Measurements from ENCODE around the gene BCAS3. TPM values are rescaled to one million over a fixed set of nuclear protein-coding genes. Genes with fewer than 3 reads are reported as not detected.

Gene BCAS3
- total RNA-seq, 2 donors from 2014 or later: 28.0 to 37.7 TPM

- no peak overlapping the region for H3K27ac ChIP-seq (ENCODE audit: low read depth, low read length)
- H3K4me3 ChIP-seq (ENCODE audit: low read length): no peak overlapping the region
- no peaks in the 10 kb centered on the region for H3K9me3 ChIP-seq (ENCODE audit: control insufficient read depth, low read length)
- no peak for DNase-seq
- Mint-ChIP-seq H3K4me3 (no peak overlapping the region), H3K9me3 (no peaks in the 10 kb centered on the region), H3K27ac (no peak overlapping the region), H3K36me3 (ENCODE audit: low read depth) (no peaks in the 10 kb centered on the region), H3K27me3 (ENCODE audit: insufficient read depth) (peaks cover 7% of the 10 kb centered on the region), H3K4me1 (peaks cover 13% of the 10 kb centered on the region)
- no peak overlapping the region for H3K9ac ChIP-seq (ENCODE audit: extremely low read depth, low read length, poor library complexity, severe bottlenecking)
- H3K27me3 ChIP-seq (ENCODE audit: control insufficient read depth, insufficient read depth, low read length, poor library complexity, severe bottlenecking): no peaks in the 10 kb centered on the region
- 93 to 94% methylated on average over 7 to 8 of the region's 8 CpGs for WGBS, 2 experiments (ENCODE audit: insufficient coverage in 1 of 2, insufficient read length in 1 of 2)
- no peak for TF ChIP-seq CTCF (conservative IDR thresholded peaks at IDR 0.05)
- H3K4me1 ChIP-seq (ENCODE audit: control insufficient read depth, insufficient read depth, low read length): peaks cover 4% of the 10 kb centered on the region
- H3K36me3 ChIP-seq (ENCODE audit: control insufficient read depth, insufficient read depth, low read length): no peaks in the 10 kb centered on the region
These were observed 451.0 kb downstream of the BCAS3 start for GRCh38 chr17:61128661-61129115.

GRCh38 chr17:61129267-61130254 lies 451.9 kb downstream of the BCAS3 start:
- 90 to 96% methylated on average over 5 to 7 of the region's 7 CpGs for WGBS, 2 experiments (ENCODE audit: insufficient coverage in 1 of 2, insufficient read length in 1 of 2)
- H3K27me3 Mint-ChIP-seq (ENCODE audit: insufficient read depth): peaks cover 7% of the 10 kb centered on the region
- H3K4me1 Mint-ChIP-seq: peaks cover 12% of the 10 kb centered on the region

GRCh38 chr17:61130330-61130729 lies 452.7 kb downstream of the BCAS3 start:
- no peak for DNase-seq
- no peak overlapping the region for H3K27ac ChIP-seq (ENCODE audit: low read depth, low read length)
- no peak for TF ChIP-seq CTCF (conservative IDR thresholded peaks at IDR 0.05)
- no peak overlapping the region for H3K9ac ChIP-seq (ENCODE audit: extremely low read depth, low read length, poor library complexity, severe bottlenecking)
- Mint-ChIP-seq H3K27ac (no peak overlapping the region), H3K36me3 (ENCODE audit: low read depth) (no peaks in the 10 kb centered on the region), H3K4me1 (peaks cover 9% of the 10 kb centered on the region), H3K27me3 (ENCODE audit: insufficient read depth) (peaks cover 7% of the 10 kb centered on the region), H3K9me3 (no peaks in the 10 kb centered on the region), H3K4me3 (no peak overlapping the region)
- 87 to 92% methylated on average over 2 to 4 of the region's 4 CpGs for WGBS, 2 experiments (ENCODE audit: insufficient coverage in 1 of 2, insufficient read length in 1 of 2)
- no peak overlapping the region for H3K4me3 ChIP-seq (ENCODE audit: low read length)
- no peaks in the 10 kb centered on the region for H3K36me3 ChIP-seq (ENCODE audit: control insufficient read depth, insufficient read depth, low read length)
- no peaks in the 10 kb centered on the region for H3K9me3 ChIP-seq (ENCODE audit: control insufficient read depth, low read length)
- no peaks in the 10 kb centered on the region for H3K27me3 ChIP-seq (ENCODE audit: control insufficient read depth, insufficient read depth, low read length, poor library complexity, severe bottlenecking)
- H3K4me1 ChIP-seq (ENCODE audit: control insufficient read depth, insufficient read depth, low read length): peaks cover 4% of the 10 kb centered on the region

More at GRCh38 chr17:61129267-61130254, 451.9 kb downstream of the BCAS3 start:
- no peak overlapping the region for H3K4me3 ChIP-seq (ENCODE audit: low read length)
- no peaks in the 10 kb centered on the region for H3K36me3 ChIP-seq (ENCODE audit: control insufficient read depth, insufficient read depth, low read length)
- H3K4me1 ChIP-seq (ENCODE audit: control insufficient read depth, insufficient read depth, low read length): peaks cover 4% of the 10 kb centered on the region
- Mint-ChIP-seq H3K36me3 (ENCODE audit: low read depth) (no peaks in the 10 kb centered on the region), H3K27ac (no peak overlapping the region), H3K9me3 (no peaks in the 10 kb centered on the region), H3K4me3 (no peak overlapping the region)
- H3K27me3 ChIP-seq (ENCODE audit: control insufficient read depth, insufficient read depth, low read length, poor library complexity, severe bottlenecking): no peaks in the 10 kb centered on the region
- no peak overlapping the region for H3K27ac ChIP-seq (ENCODE audit: low read depth, low read length)
- H3K9ac ChIP-seq (ENCODE audit: extremely low read depth, low read length, poor library complexity, severe bottlenecking): no peak overlapping the region
- DNase-seq: no peak
- no peaks in the 10 kb centered on the region for H3K9me3 ChIP-seq (ENCODE audit: control insufficient read depth, low read length)
- TF ChIP-seq CTCF (conservative IDR thresholded peaks at IDR 0.05): no peak
